SHP77 treated with DMSO at 0.1 percent for 48 hours (cell line): ENCODE data around the gene NEMF.
"Not testable (repeated sequence)": the region's sequence is repeated elsewhere in the genome, so short reads cannot be mapped to it uniquely, and the experiment has no call there.

Experiments
- DNase-seq: peaks from one replicate; lab custom pipeline; 2025; lab: John Stamatoyannopoulos, UW

Gene NEMF

GRCh38 chr14:49745191-49745590 lies 107.4 kb downstream of the NEMF start:
- no peak for DNase-seq

GRCh38 chr14:49735669-49736068 lies 116.9 kb downstream of the NEMF start:
- not testable (repeated sequence) for DNase-seq

- no peak for DNase-seq
Observed at GRCh38 chr14:49733836-49734235, 118.8 kb downstream of the NEMF start.

- DNase-seq, result no peak
Observed at GRCh38 chr14:49732896-49733295, 119.7 kb downstream of the NEMF start.
